CD4-positive, alpha-beta T cell treated with Interferon gamma for 1 hour (primary cell): ENCODE results near the gene ST8SIA2.
"Not testable (repeated sequence)": the region's sequence is repeated elsewhere in the genome, so short reads cannot be mapped to it uniquely, and the experiment has no call there.

Experiments
- DNase-seq: peaks from one replicate; pipeline ENCODE4 v3.0.0-alpha.2; 2020

ST8SIA2 gene

DNA sequence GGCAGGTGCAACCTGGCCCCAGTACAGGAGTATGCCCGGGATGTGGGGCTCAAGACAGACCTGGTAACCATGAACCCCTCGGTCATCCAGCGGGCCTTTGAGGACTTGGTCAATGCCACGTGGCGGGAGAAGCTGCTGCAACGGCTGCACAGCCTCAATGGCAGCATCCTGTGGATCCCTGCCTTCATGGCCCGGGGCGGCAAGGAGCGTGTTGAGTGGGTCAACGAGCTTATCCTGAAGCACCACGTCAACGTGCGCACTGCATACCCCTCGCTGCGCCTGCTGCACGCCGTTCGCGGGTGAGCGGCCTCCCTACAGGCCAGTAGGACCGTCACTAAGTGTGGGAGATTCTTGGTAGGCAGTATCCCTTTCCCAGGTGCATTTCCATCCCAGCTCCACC, 51.0 kb downstream of the ST8SIA2 start:
- DNase-seq: no peak

DNA sequence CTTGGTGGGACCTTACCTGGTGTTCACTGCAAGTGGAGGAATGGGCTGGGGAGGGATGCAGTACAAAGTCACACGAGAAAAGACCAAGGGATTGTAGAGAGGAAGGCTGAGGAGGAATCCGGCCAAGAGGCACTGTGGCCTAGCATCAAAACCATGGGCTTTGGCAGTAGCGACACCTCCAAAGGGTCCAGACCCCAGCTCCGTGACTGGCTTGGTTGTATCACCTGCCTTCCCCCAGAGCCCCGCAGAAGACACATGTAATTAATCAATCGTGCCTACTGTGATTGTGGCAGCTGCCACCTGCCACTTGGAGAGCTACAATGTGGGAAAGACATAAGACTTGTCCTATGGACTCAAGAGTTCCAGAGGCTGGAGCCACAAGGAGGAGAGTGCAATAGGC, 54.7 kb downstream of the ST8SIA2 start:
- DNase-seq: no peak

DNA sequence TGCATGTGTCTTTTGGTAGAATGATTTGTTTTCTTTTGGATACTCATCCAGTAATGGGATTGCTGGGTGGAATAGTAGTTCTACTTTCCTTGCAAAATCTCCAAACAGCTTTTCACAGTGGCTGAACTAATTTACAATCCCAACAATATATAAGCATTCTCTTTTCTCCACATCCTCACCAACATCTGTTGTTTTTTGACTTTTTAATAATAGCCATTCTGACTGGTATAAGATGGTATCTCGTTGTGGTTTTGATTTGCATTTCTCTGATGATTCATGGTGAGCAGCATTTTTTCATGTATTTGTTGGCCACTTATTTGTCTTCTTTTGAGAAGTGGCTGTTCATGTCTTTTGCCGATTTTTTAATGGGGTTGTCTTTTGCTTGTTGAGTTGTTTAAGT, 55.8 kb downstream of the ST8SIA2 start:
- no peak for DNase-seq

DNA sequence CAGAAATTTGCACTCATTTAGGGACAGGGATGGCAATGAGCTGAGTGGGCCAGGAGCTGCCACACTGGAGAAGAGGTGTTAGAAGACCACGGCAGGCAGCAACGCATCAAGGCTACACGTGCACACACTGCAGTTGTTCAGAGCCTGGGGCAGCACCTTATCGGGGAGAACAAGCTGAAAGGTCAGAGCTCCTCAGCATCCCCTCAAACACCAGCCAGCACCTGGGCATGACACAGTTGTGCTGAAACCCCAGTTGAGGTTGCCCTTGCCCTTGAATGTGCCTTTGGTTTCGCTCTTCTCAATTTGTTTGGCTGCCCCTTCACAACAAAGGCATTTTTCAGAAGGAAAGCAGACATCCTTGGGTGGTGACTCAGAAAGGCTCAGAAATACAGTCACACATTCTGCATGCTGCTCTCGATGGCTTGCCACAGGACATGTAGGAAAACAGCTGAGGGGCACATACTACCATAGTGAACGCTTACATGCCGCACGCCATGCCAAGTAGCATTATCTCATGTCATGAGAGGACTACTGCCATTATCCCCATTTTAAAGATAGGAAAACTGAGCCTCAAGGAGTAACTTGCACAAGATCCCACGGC, 57.6 kb downstream of the ST8SIA2 start:
- no peak for DNase-seq

- DNase-seq: no peak
These were observed 58.5 kb downstream of the ST8SIA2 start for GRCh38 chr15:92452143-92452542.

DNA sequence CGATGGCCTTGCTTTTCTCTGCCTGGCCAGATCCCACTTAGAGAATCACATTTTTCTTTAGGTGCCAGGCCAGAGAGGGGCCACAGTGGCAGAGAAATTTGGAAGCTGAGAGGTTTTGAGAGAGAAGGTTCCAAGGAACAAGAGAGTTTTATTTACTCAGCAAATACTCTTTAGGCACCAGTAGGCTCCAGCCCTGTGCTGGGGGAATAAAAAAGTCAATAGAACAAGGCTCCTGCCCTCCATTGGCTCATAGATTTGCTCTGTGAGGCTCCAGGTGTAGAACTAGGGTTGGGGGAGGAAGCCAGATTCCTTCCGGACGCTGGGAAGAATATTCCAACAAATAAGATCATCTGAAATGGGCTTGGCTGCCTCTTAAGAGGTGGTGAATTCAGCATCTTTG, 59.9 kb downstream of the ST8SIA2 start:
- DNase-seq: no peak

- DNase-seq: no peak
These were observed 60.9 kb downstream of the ST8SIA2 start for GRCh38 chr15:92454555-92455105.

- no peak for DNase-seq
These were observed 61.6 kb downstream of the ST8SIA2 start for GRCh38 chr15:92455271-92455670.

DNA sequence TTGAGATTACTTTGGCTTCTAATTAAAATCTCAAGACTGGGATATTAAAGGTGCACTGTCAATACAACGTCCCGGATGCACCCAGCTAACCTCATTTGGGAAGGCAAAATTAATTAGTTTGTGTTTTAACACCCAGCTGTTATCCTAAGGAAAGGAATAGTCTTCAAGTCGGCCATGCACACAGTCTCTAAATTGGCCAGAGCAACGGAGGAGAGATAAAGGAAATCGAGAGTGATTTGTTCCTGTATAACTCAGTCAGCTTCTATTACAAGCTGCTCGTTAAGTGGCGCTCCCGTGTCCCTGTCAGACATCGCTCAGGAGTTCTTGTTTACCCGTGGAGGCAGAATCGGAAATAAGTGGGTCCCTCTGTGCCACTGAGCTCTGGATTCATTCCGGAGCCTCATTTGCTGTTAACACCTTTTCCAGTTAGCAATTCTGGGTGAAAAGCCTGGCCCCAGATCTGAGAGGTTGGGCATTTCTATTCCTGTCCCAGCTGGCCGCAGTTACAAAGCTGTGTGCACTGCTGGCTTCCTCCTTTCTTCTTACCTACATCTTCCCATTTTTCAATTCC, 63.9 kb downstream of the ST8SIA2 start:
- DNase-seq: no peak

- DNase-seq: no peak
These were observed 66.3 kb downstream of the ST8SIA2 start for GRCh38 chr15:92460023-92460422.

GRCh38 chr15:92462424-92463125, 68.9 kb downstream of the ST8SIA2 start:
- no peak for DNase-seq

DNA sequence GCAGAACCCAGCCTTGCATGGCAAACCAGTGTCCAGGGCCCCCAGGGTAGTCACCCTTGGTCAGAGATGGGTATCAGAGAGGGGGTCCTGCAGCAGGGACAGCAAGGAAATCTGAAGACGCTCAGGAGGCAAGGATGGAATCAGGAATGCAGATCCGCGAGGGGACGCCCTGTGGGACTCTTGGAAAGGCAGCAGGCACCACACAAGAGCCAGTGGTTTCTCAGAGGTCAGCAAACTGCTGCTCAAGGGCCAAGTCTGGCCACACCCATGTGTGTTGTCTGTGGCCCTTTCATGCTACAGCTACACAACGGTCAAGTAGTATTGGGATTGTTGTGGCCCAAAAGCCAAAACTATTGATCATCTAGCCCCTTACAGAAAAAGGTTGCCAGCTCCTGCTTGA, 69.7 kb downstream of the ST8SIA2 start:
- DNase-seq: no peak

DNA sequence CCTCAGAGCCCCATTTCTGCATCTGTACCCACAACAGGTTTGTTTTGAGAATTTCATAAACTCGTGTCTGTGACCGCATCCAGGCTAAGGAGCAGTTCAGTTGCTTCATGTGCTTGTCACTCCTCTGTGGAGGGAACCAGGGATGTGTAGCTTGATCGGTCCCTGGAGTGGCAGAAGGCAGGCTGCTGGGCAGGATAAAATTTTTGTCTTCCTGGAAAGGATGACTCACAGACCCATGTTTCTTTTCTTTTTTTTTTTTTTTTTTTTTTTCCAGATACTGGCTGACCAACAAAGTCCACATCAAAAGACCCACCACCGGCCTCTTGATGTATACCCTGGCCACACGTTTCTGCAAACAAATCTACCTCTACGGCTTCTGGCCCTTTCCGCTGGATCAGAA, 70.1 kb downstream of the ST8SIA2 start:
- no peak for DNase-seq

- no peak for DNase-seq
These were observed 73.2 kb downstream of the ST8SIA2 start for GRCh38 chr15:92466834-92467233.

DNA sequence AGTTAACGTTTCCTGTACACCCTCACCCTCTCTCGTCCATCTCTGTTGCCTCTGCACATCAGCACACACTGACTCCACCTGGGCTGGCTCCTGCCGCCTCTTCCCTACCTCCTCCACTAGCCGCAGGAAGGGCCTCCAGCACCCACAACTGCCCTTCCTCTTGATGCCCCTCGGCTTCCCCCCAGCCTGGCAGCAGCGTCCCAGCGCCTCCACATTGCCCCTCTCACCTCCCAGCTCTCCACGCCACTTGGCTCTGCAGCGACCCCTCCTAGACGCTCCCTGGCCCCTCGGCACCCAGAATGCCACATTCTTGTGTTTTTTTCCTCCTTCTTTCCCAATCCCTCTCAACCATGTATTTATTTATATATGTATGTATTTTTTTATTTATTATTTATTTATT, 73.6 kb downstream of the ST8SIA2 start:
- no peak for DNase-seq

DNA sequence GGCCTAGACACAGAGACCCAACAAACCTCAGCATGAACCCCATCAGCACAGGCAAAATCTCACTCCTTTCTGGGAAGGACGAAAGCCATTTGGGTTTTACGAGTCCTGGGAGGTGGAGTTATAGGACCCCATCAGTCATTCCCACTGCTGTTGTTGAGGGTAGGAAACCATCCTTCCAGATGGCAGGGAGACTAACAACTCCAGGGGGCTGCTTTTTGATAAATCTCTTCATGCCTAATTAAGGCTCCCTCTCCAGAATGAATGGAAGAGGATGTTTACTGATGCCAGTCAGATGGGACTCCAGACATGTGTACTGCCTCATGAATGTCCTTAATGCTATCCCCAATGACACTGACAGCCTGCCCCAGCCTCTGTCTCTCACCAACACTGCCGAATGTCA, 75.3 kb downstream of the ST8SIA2 start:
- DNase-seq: no peak

GRCh38 chr15:92471288-92471687, 77.6 kb downstream of the ST8SIA2 start:
- no peak for DNase-seq

DNA sequence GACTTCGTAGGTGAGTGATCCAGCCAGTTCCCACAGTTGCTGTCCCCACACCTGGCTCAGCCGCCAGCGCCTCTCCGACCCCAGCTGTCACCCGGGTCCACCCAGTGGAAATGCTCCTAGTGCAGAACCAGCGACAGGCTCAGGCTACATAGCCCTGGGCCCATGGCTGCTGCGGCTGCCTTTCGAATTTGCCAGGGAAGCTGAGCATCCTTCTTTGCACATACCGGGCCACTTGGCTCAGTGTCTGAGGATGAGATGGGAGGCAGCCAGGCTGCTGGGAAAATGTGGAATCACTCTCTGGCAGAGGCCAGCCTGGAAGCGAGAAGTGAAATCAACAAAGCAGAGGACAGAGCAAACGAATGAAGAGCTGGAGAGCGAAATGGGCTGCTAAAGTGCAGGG, 80.1 kb downstream of the ST8SIA2 start:
- no peak for DNase-seq

- DNase-seq: not testable (repeated sequence)
These were observed 86.0 kb downstream of the ST8SIA2 start for GRCh38 chr15:92479730-92480129.

GRCh38 chr15:92480361-92480760, 86.7 kb downstream of the ST8SIA2 start:
- DNase-seq: no peak

- no peak for DNase-seq
These were observed 91.8 kb downstream of the ST8SIA2 start for GRCh38 chr15:92485441-92485840.

DNA sequence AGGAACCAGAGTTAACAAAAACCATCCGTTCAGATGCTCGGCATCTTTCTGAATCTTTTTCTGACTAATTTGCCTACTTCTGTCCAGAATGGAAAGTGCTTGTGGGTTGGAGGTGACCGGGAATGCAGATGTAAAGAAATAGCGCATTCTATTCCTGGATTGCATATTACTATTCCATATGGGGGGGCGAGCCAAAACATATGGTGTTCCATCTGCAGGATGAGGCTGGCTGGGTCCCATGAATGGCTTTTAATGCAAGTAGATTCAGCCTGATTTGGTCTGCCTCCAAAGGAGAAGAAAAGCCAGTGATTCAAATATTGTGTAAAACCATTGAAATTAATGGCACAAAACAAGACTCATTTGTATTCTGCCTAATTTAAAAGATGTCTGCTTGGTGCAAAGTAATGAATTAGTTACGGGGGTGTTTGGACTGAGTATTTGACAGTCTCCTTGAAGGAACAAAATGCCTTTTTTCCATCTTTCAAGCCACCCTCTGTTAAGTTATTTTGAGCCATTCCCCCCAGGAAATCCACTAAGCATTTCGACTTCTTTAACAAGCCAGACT, 99.0 kb downstream of the ST8SIA2 start:
- DNase-seq: no peak

DNA sequence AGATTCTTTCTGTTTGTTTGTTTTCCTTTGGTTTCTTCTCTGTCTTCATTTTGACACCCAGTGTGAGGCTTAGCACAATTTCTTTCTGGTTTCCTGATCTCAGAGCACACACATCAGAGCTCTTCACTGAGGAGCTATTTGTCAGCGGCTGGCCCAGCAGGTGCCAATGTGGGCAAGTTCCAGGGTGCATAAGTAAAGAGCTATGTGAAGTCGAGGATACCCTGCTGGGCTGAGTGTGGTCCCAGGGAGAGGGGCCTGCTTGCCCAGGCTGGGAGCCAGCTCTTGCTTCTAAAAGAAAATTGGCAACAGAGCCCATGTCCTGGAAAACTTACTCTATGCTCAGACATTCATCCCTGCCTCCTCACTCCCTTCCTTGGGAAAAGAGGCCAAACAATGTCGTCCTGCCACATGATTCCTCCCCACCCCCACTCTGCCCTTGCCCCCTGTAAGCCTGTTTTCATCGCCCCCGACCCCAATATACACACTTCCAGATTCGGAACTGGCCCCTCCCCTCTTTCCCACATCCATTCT, 101.2 kb downstream of the ST8SIA2 start:
- DNase-seq: no peak

GRCh38 chr15:92495446-92495845, 101.8 kb downstream of the ST8SIA2 start:
- no peak for DNase-seq
